Thyroid gland (tissue), 4 donors: ENCODE results near the gene SIAH1. TPM values are rescaled to one million over a fixed set of nuclear protein-coding genes. Genes with fewer than 3 reads are reported as not detected.
"Not testable (repeated sequence)": the region's sequence is repeated elsewhere in the genome, so short reads cannot be mapped to it uniquely, and the experiment has no call there.

Experiments used
- DNase-seq, 2 donors: peaks; one replicate each; pipeline ENCODE4 v3.0.0-alpha.2; 2019
- H3K27ac ChIP-seq, 3 donors: fragments of 200-600 bp; sonication (generic); 1 replicate in 2 of 3; 2 replicates in 1 of 3; pipeline ENCODE4 v1.5.1; 2016 to 2019; ENCODE audit warnings: mild to moderate bottlenecking in 1 of 3, moderate library complexity in 1 of 3
- H3K27me3 ChIP-seq: fragments of 200-600 bp; sonication (generic); one replicate; pipeline ENCODE4 v1.5.1; 2019
- H3K36me3 ChIP-seq, 2 donors: fragments of 200-600 bp; sonication (generic); one replicate each; pipeline ENCODE4 v1.5.1; 2016 to 2019
- H3K4me1 ChIP-seq, 2 donors: fragments of 200-600 bp; sonication (generic); one replicate each; pipeline ENCODE4 v1.5.1; 2017 to 2019
- H3K4me3 ChIP-seq, 3 donors: fragments of 200-600 bp; sonication (generic); replicated peaks in 1 of 3; 1 replicate in 2 of 3; 2 replicates in 1 of 3; pipeline ENCODE4 v1.5.1; 2016; ENCODE audit warnings: mild to moderate bottlenecking in 1 of 3
- H3K9me3 ChIP-seq: fragments of 200-600 bp; sonication (generic); one replicate; pipeline ENCODE4 v1.5.1; 2017
- CTCF ChIP-seq, 6 experiments: fragments of 200-600 bp in 3 of 6; fragments of 450-650 bp in 3 of 6; sonication (generic) in 3 of 6; IDR thresholded peaks; one replicate each; pipeline ENCODE4 v1.5.1; 2016 to 2019; ENCODE audit warnings: antibody characterized with exemption in 6 of 6, mild to moderate bottlenecking in 2 of 6, inconsistent platforms in 1 of 6, moderate library complexity in 1 of 6
- POLR2A ChIP-seq, 2 donors: fragments of 450-650 bp; IDR thresholded peaks; one replicate each; pipeline ENCODE4 v1.6.1; 2017; ENCODE audit warnings: antibody characterized with exemption in 2 of 2, mild to moderate bottlenecking in 2 of 2, moderate library complexity in 1 of 2
- WGBS, 2 donors: methylation state at CpG; one replicate each; pipeline ENCODE4 v1.1.5; 2017; 5-methylcytosine and 5-hydroxymethylcytosine counted together
- intact Hi-C: fragments of 100-400 bp; cut with DNase I; formaldehyde crosslinking; loops from one replicate; pipeline ENCODE4 v1.15.1; 2023
- total RNA-seq, 4 donors: library from RNA; depleted of rRNA; stranded (reverse); fragments of >200 nt; gene quantifications; one replicate each; pipeline ENCODE4 v1.2.3, GENCODE V29; 2016

Gene SIAH1
- total RNA-seq, 4 donors from 2014 or later: 23.9 to 45.8 (median 34.4) TPM

- H3K36me3 ChIP-seq: no peaks in the 10 kb centered on the region
- no peaks in the 10 kb centered on the region for H3K27me3 ChIP-seq
- TF ChIP-seq POLR2A (IDR thresholded peaks at IDR 0.05) (no peak), CTCF (IDR thresholded peaks at IDR 0.05) (no peak)
- H3K4me3 ChIP-seq: no peak overlapping the region
- intact Hi-C loops: loop anchor here (10.0 kb wide), 1 partner anchor 74 kb away; no protein-coding TSS in a partner anchor
- DNase-seq: no peak
- 85 to 92% methylated on average over 1 of the region's 1 CpG for WGBS, 2 donors
- peaks cover 0 to 7% of the 10 kb centered on the region in 2 donors for H3K4me1 ChIP-seq
- H3K9me3 ChIP-seq: no peaks in the 10 kb centered on the region
- H3K27ac ChIP-seq: no peak overlapping the region
These were observed 35.2 kb upstream of the SIAH1 start for GRCh38 chr16:48420437-48420836.

- H3K27me3 ChIP-seq, intact Hi-C loops: not testable (repeated sequence)
These were observed 31.4 kb upstream of the SIAH1 start for GRCh38 chr16:48416617-48417016.

GRCh38 chr16:48413272-48413671 is 28.1 kb upstream of the SIAH1 start:
- peak overlapping the region; percentile 31 to 74 (median 38) for H3K27ac ChIP-seq
- H3K4me1 ChIP-seq: peaks cover 39 to 63% of the 10 kb centered on the region in 2 donors
- TF ChIP-seq CTCF (IDR thresholded peaks at IDR 0.05): no peak
- no peak for TF ChIP-seq POLR2A (IDR thresholded peaks at IDR 0.05)
- WGBS, 2 donors: 48 to 60% methylated on average over 2 of the region's 2 CpGs
- H3K4me3 ChIP-seq: no peak overlapping the region
- H3K9me3 ChIP-seq: no peaks in the 10 kb centered on the region
- DNase-seq: no peak
- intact Hi-C loops: no loop called here
- H3K27me3 ChIP-seq: no peaks in the 10 kb centered on the region
- H3K36me3 ChIP-seq: no peaks in the 10 kb centered on the region

More at GRCh38 chr16:48416617-48417016, 31.4 kb upstream of the SIAH1 start:
- H3K9me3 ChIP-seq, H3K36me3 ChIP-seq, H3K4me3 ChIP-seq: not testable (repeated sequence)
- DNase-seq: peak in 1 of 2 donors; percentile 15
- Histone ChIP-seq H3K4me1 (peaks cover 9 to 30% of the 10 kb centered on the region in 2 donors), H3K27ac (peak overlapping the region in 2 of 3 donors; percentile 36 to 70)
- 87 to 91% methylated on average over 14 to 25 of the region's 29 CpGs for WGBS, 2 donors

- no peak overlapping the region for H3K4me3 ChIP-seq
- intact Hi-C loops: no loop called here
- peak; percentile 75 to 76 for DNase-seq
- TF ChIP-seq CTCF (IDR thresholded peaks at IDR 0.05): no peak
- TF ChIP-seq POLR2A (IDR thresholded peaks at IDR 0.05): no peak
- peaks cover 45 to 57% of the 10 kb centered on the region in 2 donors for H3K4me1 ChIP-seq
- H3K9me3 ChIP-seq: no peaks in the 10 kb centered on the region
- no peaks in the 10 kb centered on the region for H3K27me3 ChIP-seq
- H3K27ac ChIP-seq: peak overlapping the region; percentile 86 to 95 (median 87)
- no peaks in the 10 kb centered on the region for H3K36me3 ChIP-seq
- WGBS, 2 donors: 44 to 61% methylated on average over 10 to 12 of the region's 12 CpGs
These were observed 24.8 kb upstream of the SIAH1 start for GRCh38 chr16:48409839-48410632.

- intact Hi-C loops: no loop called here
- Histone ChIP-seq H3K27me3 (no peaks in the 10 kb centered on the region), H3K27ac (peak overlapping the region; percentile 86 to 95 (median 87)), H3K4me3 (no peak overlapping the region), H3K4me1 (peaks cover 40 to 50% of the 10 kb centered on the region in 2 donors), H3K9me3 (no peaks in the 10 kb centered on the region), H3K36me3 (no peaks in the 10 kb centered on the region)
- TF ChIP-seq CTCF (IDR thresholded peaks at IDR 0.05): no peak
- TF ChIP-seq POLR2A (IDR thresholded peaks at IDR 0.05): no peak
- 94 to 98% methylated on average over 7 of the region's 7 CpGs for WGBS, 2 donors
- peak; percentile 62 to 75 for DNase-seq
These were observed 23.5 kb upstream of the SIAH1 start for GRCh38 chr16:48408688-48409087.
